ENCODE data around the gene BOC.

DNA sequence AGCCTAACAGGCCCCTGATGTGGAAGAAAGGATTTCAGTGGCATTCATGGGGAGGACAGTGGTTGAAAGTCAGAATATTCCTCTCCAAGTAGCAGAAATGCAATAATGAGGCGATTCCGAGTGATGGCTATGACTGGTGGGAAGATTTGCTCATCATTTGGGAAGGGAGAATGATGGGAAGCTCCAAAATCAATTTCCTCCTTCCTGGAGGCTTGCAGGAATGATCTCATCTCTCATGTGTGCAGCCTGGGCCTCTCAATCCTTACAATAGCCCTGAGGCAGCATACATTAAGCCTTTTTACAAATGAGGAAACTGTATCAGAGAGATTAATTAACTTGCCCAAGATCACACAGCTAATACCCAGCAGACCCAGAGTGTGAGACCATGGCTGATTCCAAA is 58.7 kb downstream of the BOC start:
- TF ChIP-seq, protein P1, sequence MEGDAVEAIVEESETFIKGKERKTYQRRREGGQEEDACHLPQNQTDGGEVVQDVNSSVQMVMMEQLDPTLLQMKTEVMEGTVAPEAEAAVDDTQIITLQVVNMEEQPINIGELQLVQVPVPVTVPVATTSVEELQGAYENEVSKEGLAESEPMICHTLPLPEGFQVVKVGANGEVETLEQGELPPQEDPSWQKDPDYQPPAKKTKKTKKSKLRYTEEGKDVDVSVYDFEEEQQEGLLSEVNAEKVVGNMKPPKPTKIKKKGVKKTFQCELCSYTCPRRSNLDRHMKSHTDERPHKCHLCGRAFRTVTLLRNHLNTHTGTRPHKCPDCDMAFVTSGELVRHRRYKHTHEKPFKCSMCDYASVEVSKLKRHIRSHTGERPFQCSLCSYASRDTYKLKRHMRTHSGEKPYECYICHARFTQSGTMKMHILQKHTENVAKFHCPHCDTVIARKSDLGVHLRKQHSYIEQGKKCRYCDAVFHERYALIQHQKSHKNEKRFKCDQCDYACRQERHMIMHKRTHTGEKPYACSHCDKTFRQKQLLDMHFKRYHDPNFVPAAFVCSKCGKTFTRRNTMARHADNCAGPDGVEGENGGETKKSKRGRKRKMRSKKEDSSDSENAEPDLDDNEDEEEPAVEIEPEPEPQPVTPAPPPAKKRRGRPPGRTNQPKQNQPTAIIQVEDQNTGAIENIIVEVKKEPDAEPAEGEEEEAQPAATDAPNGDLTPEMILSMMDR (IDR thresholded peaks at IDR 0.05) = no peak
- TF ChIP-seq POLR2A (IDR thresholded peaks at IDR 0.05) = no peak
